HG03025 (cell line): Measurements from ENCODE around the gene ATG16L2.
"Not testable (repeated sequence)": the region's sequence is repeated elsewhere in the genome, so short reads cannot be mapped to it uniquely, and the experiment has no call there.

Experiments
- ATAC-seq: cut with Tn5 transposase; IDR thresholded peaks from one replicate; pipeline ENCODE4 v1.9.1; 2021; ENCODE audit warnings: mild to moderate bottlenecking, moderate library complexity; ENCODE audit not compliant: unreplicated experiment, low FRiP score

ATG16L2 gene

GRCh38 chr11:72793425-72794367, 20.5 kb upstream of the ATG16L2 start, which contains the start of gene STARD10:
Gene STARD10, minus strand, starts transcription at chr11:72794047. Its CDS starts 12,866 bp downstream, at chr11:72781181.
- peak; percentile 90 for ATAC-seq

DNA sequence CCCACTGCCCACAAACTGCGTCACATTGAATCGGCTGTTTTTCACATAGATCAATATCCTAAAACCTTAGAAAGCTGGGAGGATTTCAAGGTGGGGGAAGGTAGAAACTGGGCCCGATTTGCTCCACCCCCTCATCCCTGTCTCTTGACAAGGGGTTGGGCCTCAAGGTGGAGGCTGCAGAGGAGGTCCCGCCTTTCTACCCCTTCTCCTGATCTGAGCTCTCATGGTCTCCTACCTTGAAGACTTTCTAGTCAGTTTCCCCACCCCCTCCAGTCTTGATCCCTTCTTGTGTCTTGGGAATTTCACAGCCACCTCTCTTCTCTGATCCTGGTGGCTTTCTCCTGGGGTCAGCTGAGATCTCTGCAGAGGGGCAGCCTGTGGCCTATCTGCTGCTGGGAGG, 15.8 kb upstream of the ATG16L2 start:
- no peak for ATAC-seq

- ATAC-seq = no peak
Measured at GRCh38 chr11:72799441-72799840, 14.8 kb upstream of the ATG16L2 start.

- ATAC-seq = no peak
Measured at GRCh38 chr11:72802822-72803221, 11.4 kb upstream of the ATG16L2 start.

DNA sequence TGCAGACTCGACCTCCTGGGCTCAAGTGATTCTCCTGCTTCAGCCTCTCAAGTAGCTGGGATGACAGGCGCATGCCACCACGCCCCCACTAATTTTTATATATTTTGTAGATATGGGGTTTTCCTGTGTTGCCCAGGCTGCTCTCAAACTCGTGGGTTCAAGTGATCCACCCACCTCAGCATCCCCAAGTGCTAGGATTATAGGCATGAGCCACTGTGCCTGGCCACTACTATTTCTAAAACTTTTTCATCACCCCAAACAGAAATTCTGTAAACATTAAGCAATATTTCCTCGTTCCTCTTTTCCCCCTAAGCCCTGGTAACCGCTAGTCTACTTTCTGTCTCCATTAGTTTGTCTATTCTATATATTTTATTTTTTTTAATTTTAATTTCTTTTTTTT, 9.0 kb upstream of the ATG16L2 start:
- no peak for ATAC-seq

DNA sequence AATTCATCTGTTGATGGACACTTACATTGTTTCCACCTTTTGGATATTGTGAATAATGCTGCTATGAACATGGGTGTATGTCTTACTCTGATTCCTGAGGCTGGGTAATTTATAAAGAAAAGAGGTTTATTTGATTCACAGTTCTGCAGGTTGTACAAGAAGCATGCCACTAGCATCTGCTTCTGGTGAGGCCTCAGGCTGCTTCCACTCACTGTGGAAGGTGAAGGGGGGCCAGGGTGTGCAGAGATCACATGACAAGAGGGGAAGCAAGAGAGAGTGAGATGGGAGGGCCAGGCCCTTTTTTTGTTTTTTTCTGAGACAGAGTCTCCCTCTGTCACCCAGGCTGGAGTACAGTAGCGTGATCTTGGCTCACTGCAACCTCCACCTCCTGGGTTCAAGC, 7.8 kb upstream of the ATG16L2 start:
- not testable (repeated sequence) for ATAC-seq

DNA sequence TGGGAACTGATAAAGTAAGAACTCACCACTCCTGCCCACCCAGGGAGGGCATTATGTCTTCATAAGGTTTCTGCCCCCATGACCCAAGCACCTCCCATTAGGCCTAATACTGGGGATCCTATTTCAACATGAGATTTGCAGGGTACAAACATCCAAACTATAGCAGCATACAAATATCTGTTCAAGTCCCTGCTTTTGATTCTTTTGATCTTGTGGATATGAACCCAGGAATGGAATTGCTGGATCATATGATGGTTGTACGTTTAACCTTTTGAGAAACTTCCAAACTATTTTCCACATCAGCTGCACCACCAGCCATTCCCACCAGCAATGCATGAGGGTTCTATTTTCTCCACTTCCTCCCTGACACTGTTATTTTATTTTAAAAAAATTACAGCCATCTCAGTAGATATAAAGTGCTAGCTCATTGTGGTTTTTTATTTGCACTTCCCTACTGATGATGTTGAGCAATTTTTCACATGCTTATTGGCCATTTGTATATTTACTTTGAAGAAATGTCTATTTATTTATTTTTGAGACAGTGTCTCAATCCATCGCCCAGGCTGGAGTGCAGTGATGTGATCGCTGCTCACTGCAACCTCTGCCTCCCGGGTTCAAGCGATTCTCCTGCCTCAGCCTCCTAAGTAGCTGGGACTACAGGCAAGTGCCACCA, 7.1 kb upstream of the ATG16L2 start:
- no peak for ATAC-seq

DNA sequence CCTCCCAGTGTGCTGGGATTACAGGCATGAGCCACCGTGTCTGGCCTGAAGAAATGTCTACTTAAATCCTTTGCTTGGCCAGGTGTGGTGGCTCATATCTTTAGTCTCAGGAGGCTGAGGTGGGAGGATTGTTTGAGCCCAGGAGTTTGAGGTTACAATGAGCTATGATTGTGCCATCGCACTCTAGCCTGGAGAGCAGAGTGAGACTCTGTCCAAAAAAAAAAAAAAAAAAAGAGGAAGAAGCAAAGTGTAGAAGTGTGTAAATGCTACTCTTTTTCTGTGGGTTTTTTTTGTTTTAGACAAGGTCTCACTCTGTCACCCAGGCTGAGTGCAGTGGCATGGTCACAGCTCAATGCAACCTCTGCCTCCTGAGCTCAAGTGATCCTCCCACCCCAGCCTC, 6.4 kb upstream of the ATG16L2 start:
- no peak for ATAC-seq

DNA sequence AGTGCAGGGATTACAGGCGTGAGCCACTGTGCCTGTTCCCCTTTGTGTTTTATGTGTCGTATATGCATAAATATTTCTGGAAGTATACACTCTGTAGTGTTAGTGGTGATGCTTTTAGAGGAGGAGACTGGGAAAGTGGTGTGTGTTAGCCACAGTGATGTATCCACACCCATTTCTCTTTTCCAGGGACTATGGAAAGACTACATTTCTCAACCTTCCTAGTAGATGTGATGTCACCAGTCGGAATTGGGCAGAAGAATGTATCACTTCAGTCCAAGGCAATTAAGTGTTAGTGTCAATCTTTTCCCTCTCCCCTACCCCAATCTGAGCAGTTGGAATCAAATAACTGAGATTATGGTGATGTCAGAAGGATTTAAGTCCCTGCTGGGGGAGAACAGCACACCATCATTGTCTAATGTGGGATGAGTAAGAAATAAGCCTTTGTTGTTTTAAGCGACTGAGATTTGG, 5.8 kb upstream of the ATG16L2 start:
- ATAC-seq = no peak

DNA sequence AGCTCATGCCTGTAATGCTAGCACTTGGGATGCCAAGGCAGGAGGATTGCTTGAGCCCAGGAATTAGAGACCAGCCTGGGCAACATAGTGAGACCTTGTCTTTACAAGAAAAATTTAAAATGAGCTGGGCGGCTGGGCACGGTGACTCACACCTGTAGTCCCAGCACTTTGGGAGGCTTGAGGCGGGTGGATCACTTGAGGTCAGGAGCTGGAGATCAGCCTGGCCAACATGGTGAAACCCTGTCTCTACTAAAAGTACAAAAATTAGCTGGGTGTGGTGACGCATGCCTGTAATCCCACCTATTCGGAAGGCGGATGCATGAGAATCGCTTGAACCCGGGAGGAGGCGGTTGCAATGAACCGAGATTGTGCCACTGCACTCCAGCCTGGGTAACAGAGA, 2.5 kb upstream of the ATG16L2 start:
- ATAC-seq = not testable (repeated sequence)

DNA sequence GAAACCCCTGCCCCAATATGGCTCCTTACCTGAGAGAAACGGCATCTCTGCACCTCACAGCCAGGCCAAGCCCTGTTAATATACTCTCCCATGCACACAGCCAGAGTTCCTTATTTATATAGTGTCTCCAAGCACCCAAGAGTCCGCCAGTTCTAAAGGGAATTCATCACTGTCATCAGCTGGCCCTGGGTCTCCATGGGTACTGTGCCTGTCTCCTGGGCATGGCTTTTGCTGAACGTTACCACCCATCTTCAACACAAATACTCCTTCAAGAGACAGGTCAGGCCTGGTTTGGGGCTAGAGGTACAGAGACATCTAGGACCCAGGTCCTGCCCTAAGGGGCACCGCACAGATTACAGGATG, 1.6 kb upstream of the ATG16L2 start:
- no peak for ATAC-seq

- peak; percentile 13 for ATAC-seq
Measured at GRCh38 chr11:72812967-72813739, 1.1 kb upstream of the ATG16L2 start.

DNA sequence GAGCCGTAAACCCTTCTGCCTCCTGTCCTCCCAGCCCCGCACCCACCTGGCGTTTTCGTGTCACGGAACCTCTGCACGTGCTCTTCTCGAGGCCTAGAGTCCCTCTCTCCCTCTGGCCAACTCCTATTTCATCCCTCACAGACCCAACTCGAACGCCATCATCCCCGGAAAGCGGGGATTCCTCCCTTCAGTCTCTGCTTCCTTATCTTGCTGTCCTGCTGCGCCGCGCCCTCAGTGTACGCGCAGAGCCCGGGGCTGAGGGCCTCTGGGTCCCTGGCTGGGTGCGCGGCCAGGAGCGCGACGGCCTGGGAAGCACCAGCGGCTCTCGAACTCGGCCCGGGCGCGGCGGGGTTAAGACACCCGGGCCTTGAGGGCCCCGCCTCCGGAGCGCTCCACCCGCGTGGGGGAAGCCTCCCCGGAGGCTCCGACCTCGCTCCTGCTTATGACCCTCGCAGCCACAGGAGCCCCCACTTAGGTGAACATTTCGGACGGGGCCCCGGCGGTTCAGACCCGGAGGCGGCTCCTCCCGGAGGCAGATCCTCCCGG, 398 bp upstream of the ATG16L2 start:
- peak; percentile 48 for ATAC-seq

- no peak for ATAC-seq
Measured at GRCh38 chr11:72815110-72815618, 953 bp downstream of the ATG16L2 start.

- no peak for ATAC-seq
Measured at GRCh38 chr11:72816404-72816990, 2.3 kb downstream of the ATG16L2 start.

DNA sequence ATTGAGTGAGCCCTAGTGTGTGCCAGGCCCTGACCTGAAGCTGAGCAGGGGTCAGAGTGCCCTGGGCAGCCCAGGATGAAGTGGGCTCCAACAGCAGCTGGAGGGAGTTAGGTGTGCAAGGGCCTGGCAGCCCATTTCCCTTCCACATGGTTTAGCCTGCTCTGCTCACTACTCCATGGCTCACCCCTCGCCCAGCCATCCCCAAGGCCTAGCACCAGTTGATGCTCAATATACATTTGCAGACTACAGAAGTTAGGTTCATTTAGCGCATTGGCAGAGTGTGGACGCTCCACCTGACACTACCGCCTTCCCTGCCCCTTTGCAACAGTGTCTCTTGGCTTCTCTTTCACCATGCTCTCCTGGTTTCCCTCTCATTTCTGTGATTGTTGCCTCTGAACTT, 3.8 kb downstream of the ATG16L2 start:
- no peak for ATAC-seq

- ATAC-seq = no peak
Measured at GRCh38 chr11:72818971-72819370, 4.8 kb downstream of the ATG16L2 start.

- no peak for ATAC-seq
Measured at GRCh38 chr11:72820439-72821139, 6.4 kb downstream of the ATG16L2 start.

- no peak for ATAC-seq
Measured at GRCh38 chr11:72821221-72821919, 7.2 kb downstream of the ATG16L2 start.
